HEK293 (cell line): ENCODE measurements around the gene TAF1B.

Source experiments
- CTCF ChIA-PET: fragments of 350-600 bp; formaldehyde crosslinking; extraction: SDS; loops from one replicate; lab custom pipeline; 2021; ENCODE audit warnings: antibody characterized with exemption; lab: Yijun Ruan, JAX
- POLR2A ChIA-PET: fragments of 300-600 bp; formaldehyde crosslinking; extraction: SDS; loops from one replicate; lab custom pipeline; 2020; ENCODE audit warnings: antibody characterized with exemption, inconsistent platforms; lab: Yijun Ruan, JAX
- H3K27ac ChIP-seq: fragments of 200-500 bp; sonication (Bioruptor generic); 2 replicates; pipeline ENCODE4 v1.5.1; 2014; ENCODE audit warnings: low read depth, low read length, control low read depth, inconsistent platforms; ENCODE audit errors: extremely low read depth
- H3K36me3 ChIP-seq, 2 experiments: fragments of 200-500 bp in 1 of 2; sonication (Bioruptor generic) in 1 of 2; 1 replicate in 1 of 2; 2 replicates in 1 of 2; pipeline ENCODE4 v1.5.1; 2014 to 2017; ENCODE audit warnings: inconsistent platforms in 2 of 2, low read length in 2 of 2; ENCODE audit not compliant: control insufficient read depth in 2 of 2, insufficient read depth in 1 of 2
- H3K4me1 ChIP-seq: fragments of 200-500 bp; sonication (Bioruptor generic); 2 replicates; pipeline ENCODE4 v1.5.1; 2014; ENCODE audit warnings: mild to moderate bottlenecking, low read length, inconsistent platforms; ENCODE audit not compliant: control insufficient read depth, insufficient read depth
- H3K4me3 ChIP-seq: 2 replicates; pipeline ENCODE4 v1.5.1; 2011; ENCODE audit warnings: low read depth, mild to moderate bottlenecking, control low read depth, low read length, moderate library complexity
- H3K9me3 ChIP-seq: fragments of 200-500 bp; sonication (Bioruptor generic); 2 replicates; pipeline ENCODE4 v1.5.1; 2014; ENCODE audit warnings: low read depth, low read length, inconsistent platforms; ENCODE audit not compliant: control insufficient read depth, insufficient read depth
- FEZF1 ChIP-seq: fragments of 450-650 bp; formaldehyde crosslinking; IDR thresholded peaks from 2 replicates; pipeline ENCODE4 v1.5.1; 2016; ENCODE audit warnings: missing biosample characterization, missing genetic modification characterization
- GLIS2 ChIP-seq: fragments of 450-650 bp; formaldehyde crosslinking; IDR thresholded peaks from 2 replicates; pipeline ENCODE4 v1.5.1; 2016; ENCODE audit warnings: missing biosample characterization, missing genetic modification characterization
- HOXC10 ChIP-seq: sonication (generic); formaldehyde crosslinking; IDR thresholded peaks from 2 replicates; pipeline ENCODE4 v1.8.1; 2023; ENCODE audit warnings: mild to moderate bottlenecking, missing genetic modification reagents
- MEIS1 ChIP-seq: sonication (generic); formaldehyde crosslinking; IDR thresholded peaks from 2 replicates; pipeline ENCODE4 v1.8.1; 2022; ENCODE audit warnings: missing genetic modification reagents, mild to moderate bottlenecking, borderline replicate concordance
- SETDB1 ChIP-seq: IDR thresholded peaks from one replicate; pipeline ENCODE4 v1.6.1; 2017; ENCODE audit warnings: mild to moderate bottlenecking, low read length, moderate library complexity, mixed read lengths; ENCODE audit not compliant: insufficient read length
- SP7 ChIP-seq: fragments of 450-650 bp; formaldehyde crosslinking; IDR thresholded peaks from 2 replicates; pipeline ENCODE4 v1.5.1; 2016; ENCODE audit warnings: missing biosample characterization, missing genetic modification characterization
- ZBTB44 ChIP-seq: fragments of 450-650 bp; IDR thresholded peaks from 2 replicates; pipeline ENCODE4 v1.5.1; 2018; ENCODE audit warnings: missing biosample characterization, mild to moderate bottlenecking, missing genetic modification characterization
- ZBTB48 ChIP-seq: fragments of 450-650 bp; formaldehyde crosslinking; IDR thresholded peaks from 2 replicates; pipeline ENCODE4 v1.5.1; 2016; ENCODE audit warnings: missing biosample characterization, missing genetic modification characterization
- ZFP69B ChIP-seq: fragments of 450-650 bp; formaldehyde crosslinking; IDR thresholded peaks from 2 replicates; pipeline ENCODE4 v1.5.1; 2016; ENCODE audit warnings: missing biosample characterization, missing genetic modification characterization
- ZNF202 ChIP-seq: fragments of 450-650 bp; formaldehyde crosslinking; IDR thresholded peaks from 2 replicates; pipeline ENCODE4 v1.5.1; 2016; ENCODE audit warnings: missing biosample characterization, missing genetic modification characterization, borderline replicate concordance
- ZNF211 ChIP-seq: fragments of 450-650 bp; formaldehyde crosslinking; IDR thresholded peaks from 2 replicates; pipeline ENCODE4 v1.5.1; 2016; ENCODE audit warnings: low read depth, missing biosample characterization, missing genetic modification characterization
- ZNF248 ChIP-seq: fragments of 450-650 bp; formaldehyde crosslinking; IDR thresholded peaks from 2 replicates; pipeline ENCODE4 v1.5.1; 2017; ENCODE audit warnings: missing biosample characterization, missing genetic modification characterization
- ZNF37A ChIP-seq: fragments of 450-650 bp; IDR thresholded peaks from 2 replicates; pipeline ENCODE4 v1.5.1; 2018; ENCODE audit warnings: missing biosample characterization, missing genetic modification characterization
- ZNF416 ChIP-seq: fragments of 450-650 bp; formaldehyde crosslinking; IDR thresholded peaks from 2 replicates; pipeline ENCODE4 v1.5.1; 2016; ENCODE audit warnings: missing biosample characterization, missing genetic modification characterization
- ZNF426 ChIP-seq: fragments of 450-650 bp; formaldehyde crosslinking; IDR thresholded peaks from 2 replicates; pipeline ENCODE4 v1.5.1; 2017; ENCODE audit warnings: missing biosample characterization, missing genetic modification characterization, mild to moderate bottlenecking, inconsistent platforms, moderate library complexity
- ZNF433 ChIP-seq: fragments of 450-650 bp; formaldehyde crosslinking; IDR thresholded peaks from 2 replicates; pipeline ENCODE4 v1.5.1; 2016; ENCODE audit warnings: missing biosample characterization, missing genetic modification characterization, low read depth
- ZNF518A ChIP-seq: fragments of 450-650 bp; formaldehyde crosslinking; conservative IDR thresholded peaks from 2 replicates; pipeline ENCODE4 v1.5.1; 2016; ENCODE audit warnings: low read depth, missing biosample characterization, missing genetic modification characterization
- ZNF558 ChIP-seq: fragments of 450-650 bp; formaldehyde crosslinking; IDR thresholded peaks from 2 replicates; pipeline ENCODE4 v1.5.1; 2016; ENCODE audit warnings: missing biosample characterization, missing genetic modification characterization
- ZNF629 ChIP-seq: fragments of 450-650 bp; formaldehyde crosslinking; IDR thresholded peaks from 2 replicates; pipeline ENCODE4 v1.5.1; 2017; ENCODE audit warnings: missing biosample characterization, missing genetic modification characterization
- ZNF660 ChIP-seq: fragments of 450-650 bp; IDR thresholded peaks from 2 replicates; pipeline ENCODE4 v1.5.1; 2018; ENCODE audit warnings: missing biosample characterization, mild to moderate bottlenecking, missing genetic modification characterization
- ZNF768 ChIP-seq: fragments of 450-650 bp; formaldehyde crosslinking; IDR thresholded peaks from 2 replicates; pipeline ENCODE4 v1.5.1; 2018; ENCODE audit warnings: missing biosample characterization, mild to moderate bottlenecking, missing genetic modification characterization
- ZSCAN30 ChIP-seq: fragments of 450-650 bp; IDR thresholded peaks from 2 replicates; pipeline ENCODE4 v1.5.1; 2018; ENCODE audit warnings: missing biosample characterization, mild to moderate bottlenecking, missing genetic modification characterization, moderate library complexity
- ZSCAN4 ChIP-seq: fragments of 450-650 bp; formaldehyde crosslinking; IDR thresholded peaks from 2 replicates; pipeline ENCODE4 v1.5.1; 2017; ENCODE audit warnings: missing biosample characterization, missing genetic modification characterization

TAF1B gene

DNA sequence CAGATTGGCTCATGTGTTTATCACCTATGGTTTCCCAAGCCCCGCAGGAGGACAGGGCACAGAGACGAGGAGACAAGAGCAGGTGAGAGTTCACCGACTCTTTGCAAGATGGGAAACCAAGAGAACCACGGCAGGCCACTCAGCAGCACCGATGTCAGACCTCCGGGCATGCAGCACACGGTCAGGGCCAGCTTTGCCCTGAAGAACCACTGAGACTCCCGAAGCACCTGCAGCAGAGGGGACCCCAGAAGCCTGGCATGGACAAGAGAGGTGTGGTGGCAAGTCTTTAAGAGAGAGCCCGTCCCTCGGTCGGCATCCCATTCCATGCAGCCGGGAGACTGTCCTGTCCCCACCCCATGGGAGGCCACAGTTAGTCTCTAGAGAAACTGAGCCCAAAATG, 36.6 kb upstream of the TAF1B start (continued):
- no peak for TF ChIP-seq FEZF1
- no peak for TF ChIP-seq ZNF202
- no peak for TF ChIP-seq ZNF558 (tag by site-specific recombination)
- no peak for TF ChIP-seq MEIS1
- TF ChIP-seq HOXC10 (CRISPR knock-in tag), result no peak

DNA sequence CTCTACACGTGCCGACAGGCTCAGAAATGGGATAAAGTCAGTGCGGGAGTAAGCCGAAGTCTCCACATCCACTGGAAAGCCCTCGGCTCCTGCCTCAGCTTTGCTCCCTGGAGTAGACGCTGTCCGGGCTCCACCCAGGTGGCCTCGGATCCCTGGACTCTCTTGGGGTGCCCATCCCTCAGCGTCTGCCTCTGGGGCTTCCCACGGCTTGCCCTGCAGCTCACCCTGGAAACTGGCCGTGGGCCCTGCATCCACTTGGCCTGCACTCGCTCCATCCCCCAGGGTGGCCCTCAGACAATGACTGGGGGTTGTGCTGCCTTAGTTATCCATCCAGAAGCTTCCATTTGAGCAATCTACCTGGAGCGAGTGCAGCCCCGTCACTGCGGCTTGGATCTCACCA, 36.2 kb upstream of the TAF1B start:
- ChIA-PET POLR2A (no interaction called here), CTCF (interaction anchor here (0.5 to 0.9 kb wide), 3 partner anchors 8 to 405 kb away, joined by 3 to 5 read pairs (median 3); no protein-coding TSS in a partner anchor)
- Histone ChIP-seq H3K4me1 (no peaks in the 10 kb centered on the region), H3K4me3 (no peak overlapping the region), H3K9me3 (no peaks in the 10 kb centered on the region), H3K36me3 (no peaks in the 10 kb centered on the region), H3K27ac (no peak overlapping the region)
- TF ChIP-seq ZBTB48 (tag by site-specific recombination), result no peak
- no peak for TF ChIP-seq ZNF433
- TF ChIP-seq ZNF518A (tag by site-specific recombination), result no peak
- no peak for TF ChIP-seq ZFP69B
- TF ChIP-seq ZNF426, result no peak

DNA sequence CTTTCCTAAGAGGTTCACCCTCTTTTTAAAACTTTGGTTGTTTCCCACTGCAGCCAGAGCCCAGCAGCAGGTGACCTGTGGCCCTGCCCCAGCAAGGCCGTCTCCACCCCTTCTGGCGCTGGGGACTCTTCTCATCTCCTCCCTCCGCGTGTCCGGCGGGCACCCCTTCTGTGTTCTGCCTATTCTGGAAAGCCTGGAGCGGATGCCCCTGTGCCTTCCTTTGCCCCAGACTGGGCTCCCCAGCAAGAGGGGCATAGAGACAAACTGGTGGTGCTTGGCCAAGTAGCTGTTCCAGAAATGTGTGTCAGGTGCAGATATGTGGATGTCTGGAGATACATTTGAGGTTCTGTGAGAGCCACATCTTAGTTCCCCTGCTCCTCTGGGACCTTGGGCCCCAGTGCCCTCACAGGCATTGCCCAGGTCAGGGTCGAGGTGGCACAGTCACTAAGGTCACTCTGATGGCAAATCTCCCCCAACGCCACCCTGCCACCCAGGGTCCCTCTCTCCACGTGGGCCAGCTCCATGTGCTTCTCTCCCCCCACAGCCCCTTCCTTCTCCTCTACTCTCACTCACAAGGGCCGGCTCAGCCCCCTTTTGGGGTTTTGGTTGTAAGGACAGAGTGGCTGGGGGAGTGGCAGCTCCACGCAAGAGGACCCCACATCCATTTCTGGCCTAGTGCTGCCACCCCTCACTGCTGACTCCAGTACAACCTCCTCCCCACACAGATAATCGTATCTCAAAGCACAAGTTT, 35.5 kb upstream of the TAF1B start:
- Histone ChIP-seq H3K27ac (no peak overlapping the region), H3K4me3 (no peak overlapping the region), H3K4me1 (no peaks in the 10 kb centered on the region), H3K9me3 (no peaks in the 10 kb centered on the region), H3K36me3 (no peaks in the 10 kb centered on the region)
- ChIA-PET POLR2A (no interaction called here), CTCF (interaction anchor here (0.5 to 0.7 kb wide), 2 partner anchors 264 to 406 kb away, joined by 3 read pairs; no protein-coding TSS in a partner anchor)
- TF ChIP-seq ZNF558 (tag by site-specific recombination) (no peak), ZNF416 (tag by site-specific recombination) (no peak), ZNF248 (tag by site-specific recombination) (no peak), ZNF768 (tag by site-specific recombination) (no peak), ZSCAN30 (tag by site-specific recombination) (no peak), ZSCAN4 (tag by site-specific recombination) (no peak), ZNF211 (tag by site-specific recombination) (no peak), ZBTB44 (tag by site-specific recombination) (no peak), SP7 (tag by site-specific recombination) (no peak), ZNF629 (tag by site-specific recombination) (no peak), MEIS1 (no peak), ZNF37A (tag by site-specific recombination) (no peak), GLIS2 (tag by site-specific recombination) (no peak), SETDB1 (no peak), ZNF660 (tag by site-specific recombination) (no peak)
